WTC11 (cell line): ENCODE data around the gene LARGE1. TPM values are rescaled to one million over a fixed set of nuclear protein-coding genes. Genes with fewer than 3 reads are reported as not detected.

Experiments
- ATAC-seq: fragments of 200-7000 bp; cut with Tn5 transposase; 2 replicates; pipeline ENCODE4 v1.10.0; 2021; ENCODE audit warnings: mild to moderate bottlenecking, moderate library complexity
- CTCF ChIA-PET: fragments of 300-600 bp; sonication (Branson Sonifier 250); formaldehyde crosslinking; loops from one replicate; lab custom pipeline; 2021; ENCODE audit warnings: antibody characterized with exemption; lab: Charles Lee
- POLR2A ChIA-PET: fragments of 350-600 bp; sonication (Branson Sonifier 250); formaldehyde crosslinking; loops from one replicate; lab custom pipeline; 2021; ENCODE audit warnings: antibody characterized with exemption; lab: Charles Lee
- DNase-seq: peaks from one replicate; pipeline ENCODE4 v3.0.0; 2021; ENCODE audit warnings: low spot score
- H3K27ac Mint-ChIP-seq: 2 replicates; pipeline ENCODE4 v1.8.0; 2021; ENCODE audit warnings: mixed read lengths
- H3K27me3 Mint-ChIP-seq: 2 replicates; pipeline ENCODE4 v1.8.0; 2021; ENCODE audit warnings: low read depth, mild to moderate bottlenecking, moderate library complexity, mixed read lengths
- H3K36me3 Mint-ChIP-seq: 2 replicates; pipeline ENCODE4 v1.8.0; 2021; ENCODE audit warnings: mixed read lengths
- H3K4me1 Mint-ChIP-seq: 2 replicates; pipeline ENCODE4 v1.8.0; 2022; ENCODE audit warnings: mixed read lengths
- H3K4me3 Mint-ChIP-seq: 2 replicates; pipeline ENCODE4 v1.8.0; 2021; ENCODE audit warnings: mild to moderate bottlenecking, moderate library complexity, mixed read lengths
- H3K9me3 Mint-ChIP-seq: 2 replicates; pipeline ENCODE4 v1.8.0; 2021; ENCODE audit warnings: mixed read lengths
- ARID4B ChIP-seq: sonication (generic); formaldehyde crosslinking; IDR thresholded peaks from 2 replicates; pipeline ENCODE4 v1.8.0; 2023; ENCODE audit warnings: missing genetic modification reagents, mild to moderate bottlenecking, borderline replicate concordance
- CBFB ChIP-seq: sonication (generic); formaldehyde crosslinking; IDR thresholded peaks from 2 replicates; pipeline ENCODE4 v1.8.1; 2022; ENCODE audit warnings: mild to moderate bottlenecking, low read depth, missing genetic modification reagents
- FOXP1 ChIP-seq: sonication (generic); formaldehyde crosslinking; IDR thresholded peaks from 2 replicates; pipeline ENCODE4 v1.8.0; 2022; ENCODE audit warnings: missing genetic modification reagents, mild to moderate bottlenecking, moderate library complexity, borderline replicate concordance
- JAZF1 ChIP-seq: fragments of 250-450 bp; sonication (Bioruptor Pico); IDR thresholded peaks from 2 replicates; pipeline ENCODE4 v1.9.0; 2021; ENCODE audit warnings: moderate library complexity, mild to moderate bottlenecking, inconsistent platforms
- KAT7 ChIP-seq: sonication (generic); formaldehyde crosslinking; IDR thresholded peaks from 2 replicates; pipeline ENCODE4 v1.8.1; 2023; ENCODE audit warnings: missing genetic modification reagents, mild to moderate bottlenecking, borderline replicate concordance
- OVOL2 ChIP-seq: fragments of 250-450 bp; sonication (Bioruptor Pico); IDR thresholded peaks from 2 replicates; pipeline ENCODE4 v1.9.0; 2021; ENCODE audit warnings: mild to moderate bottlenecking, borderline replicate concordance
- PRRX2 ChIP-seq: fragments of 250-450 bp; sonication (Bioruptor Pico); IDR thresholded peaks from 2 replicates; pipeline ENCODE4 v1.8.0; 2021; ENCODE audit warnings: mild to moderate bottlenecking
- RELA ChIP-seq: sonication (generic); formaldehyde crosslinking; IDR thresholded peaks from 2 replicates; pipeline ENCODE4 v1.8.1; 2022; ENCODE audit warnings: missing genetic modification reagents, mild to moderate bottlenecking, borderline replicate concordance
- SMAD4 ChIP-seq: sonication (generic); formaldehyde crosslinking; IDR thresholded peaks from 2 replicates; pipeline ENCODE4 v1.8.0; 2022; ENCODE audit warnings: mild to moderate bottlenecking, missing genetic modification reagents
- USF2 ChIP-seq: sonication (generic); formaldehyde crosslinking; IDR thresholded peaks from 2 replicates; pipeline ENCODE4 v1.8.1; 2023; ENCODE audit warnings: mild to moderate bottlenecking, missing genetic modification reagents, moderate library complexity
- ZNF121 ChIP-seq: sonication (generic); formaldehyde crosslinking; IDR thresholded peaks from 2 replicates; pipeline ENCODE4 v1.8.0; 2023; ENCODE audit warnings: missing genetic modification reagents
- ZNF416 ChIP-seq: fragments of 250-450 bp; sonication (Bioruptor Pico); IDR thresholded peaks from 2 replicates; pipeline ENCODE4 v1.9.0; 2021; ENCODE audit warnings: mild to moderate bottlenecking, inconsistent platforms
- ZNF423 ChIP-seq: fragments of 250-450 bp; sonication (Bioruptor Pico); IDR thresholded peaks from 2 replicates; pipeline ENCODE4 v2.1.2; 2022; ENCODE audit warnings: mild to moderate bottlenecking, moderate library complexity
- ZNF532 ChIP-seq: fragments of 250-450 bp; sonication (Bioruptor Pico); IDR thresholded peaks from 2 replicates; pipeline ENCODE4 v1.9.0; 2021; ENCODE audit warnings: mild to moderate bottlenecking, borderline replicate concordance
- total RNA-seq: library from RNA; stranded (reverse); gene quantifications from 3 replicates; pipeline ENCODE4 v1.2.3, GENCODE V29; 2021
- TF ChIP-seq, protein P1 (sequence below): sonication (generic); formaldehyde crosslinking; IDR thresholded peaks from 2 replicates; pipeline ENCODE4 v1.8.1; 2022; ENCODE audit warnings: mild to moderate bottlenecking, missing genetic modification reagents, moderate library complexity, borderline replicate concordance
- TF ChIP-seq, protein P2 (sequence below): sonication (generic); formaldehyde crosslinking; IDR thresholded peaks from 2 replicates; pipeline ENCODE4 v1.8.0; 2022; ENCODE audit warnings: mild to moderate bottlenecking, missing genetic modification reagents
- TF ChIP-seq, protein P3 (sequence below): sonication (generic); formaldehyde crosslinking; conservative IDR thresholded peaks from 2 replicates; pipeline ENCODE4 v1.8.1; 2023; ENCODE audit warnings: mild to moderate bottlenecking, low read depth, missing genetic modification reagents, moderate library complexity

LARGE1 gene
- total RNA-seq, 1 experiment from 2014 or later, result 72.6 TPM

- Mint-ChIP-seq H3K4me3 (no peak overlapping the region), H3K4me1 (peaks cover 5% of the 10 kb centered on the region), H3K9me3 (peaks cover 19% of the 10 kb centered on the region), H3K27ac (no peak overlapping the region), H3K36me3 (peaks cover 15% of the 10 kb centered on the region), H3K27me3 (no peaks in the 10 kb centered on the region)
- DNase-seq (no peak), ATAC-seq (no peak)
- ChIA-PET POLR2A (no interaction called here), CTCF (no interaction called here)
- no peak for TF ChIP-seq USF2 (CRISPR knock-in tag)
Measured at GRCh38 chr22:33684087-33684486, 236.2 kb downstream of the LARGE1 start.

- TF ChIP-seq ZNF416 (0 out of 2 replicates have a peak, but pooled peaks have one; percentile 50), KAT7 (no peak)
- Mint-ChIP-seq H3K4me3 (no peak overlapping the region), H3K27me3 (no peaks in the 10 kb centered on the region), H3K9me3 (peaks cover 19% of the 10 kb centered on the region), H3K36me3 (peaks cover 15% of the 10 kb centered on the region), H3K27ac (no peak overlapping the region), H3K4me1 (peaks cover 14% of the 10 kb centered on the region)
- ChIA-PET POLR2A (no interaction called here), CTCF (no interaction called here)
- no peak for ATAC-seq
- DNase-seq, result no peak
Measured at GRCh38 chr22:33682927-33683326, 237.3 kb downstream of the LARGE1 start.

DNA sequence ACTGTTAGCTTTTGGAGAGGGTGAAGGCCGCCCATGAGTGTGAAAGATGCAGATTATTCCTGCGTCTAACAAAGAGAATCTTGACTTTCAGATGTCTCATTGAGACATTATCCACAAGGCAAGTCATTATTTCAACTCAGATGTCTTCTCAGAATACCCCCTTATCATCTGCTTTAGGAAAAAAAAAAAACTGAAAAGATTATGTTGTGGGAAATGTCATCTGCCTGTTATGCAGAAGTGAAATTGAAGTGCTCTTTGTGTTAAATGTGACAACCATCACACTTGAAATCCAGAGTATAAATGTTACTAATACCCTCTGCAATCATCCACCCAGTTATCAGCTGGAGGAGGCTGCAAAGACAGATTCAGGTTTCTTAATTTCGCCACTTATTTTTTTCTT, 239.6 kb downstream of the LARGE1 start:
- DNase-seq (no peak), ATAC-seq (no peak)
- Mint-ChIP-seq H3K4me3 (no peak overlapping the region), H3K36me3 (peaks cover 9% of the 10 kb centered on the region; the same call in 1 of the 2 replicates), H3K4me1 (peaks cover 34% of the 10 kb centered on the region), H3K27me3 (no peaks in the 10 kb centered on the region), H3K9me3 (peaks cover 16% of the 10 kb centered on the region), H3K27ac (no peak overlapping the region)
- CTCF ChIA-PET, result no interaction called here
- POLR2A ChIA-PET, result no interaction called here
- no peak for TF ChIP-seq SMAD4
- TF ChIP-seq ARID4B (CRISPR knock-in tag), result no peak
- no peak for TF ChIP-seq OVOL2 (CRISPR knock-in tag)
- no peak for TF ChIP-seq RELA (CRISPR knock-in tag)
- TF ChIP-seq, protein P1, sequence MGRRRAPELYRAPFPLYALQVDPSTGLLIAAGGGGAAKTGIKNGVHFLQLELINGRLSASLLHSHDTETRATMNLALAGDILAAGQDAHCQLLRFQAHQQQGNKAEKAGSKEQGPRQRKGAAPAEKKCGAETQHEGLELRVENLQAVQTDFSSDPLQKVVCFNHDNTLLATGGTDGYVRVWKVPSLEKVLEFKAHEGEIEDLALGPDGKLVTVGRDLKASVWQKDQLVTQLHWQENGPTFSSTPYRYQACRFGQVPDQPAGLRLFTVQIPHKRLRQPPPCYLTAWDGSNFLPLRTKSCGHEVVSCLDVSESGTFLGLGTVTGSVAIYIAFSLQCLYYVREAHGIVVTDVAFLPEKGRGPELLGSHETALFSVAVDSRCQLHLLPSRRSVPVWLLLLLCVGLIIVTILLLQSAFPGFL (CRISPR knock-in tag), result no peak
- TF ChIP-seq, protein P2, sequence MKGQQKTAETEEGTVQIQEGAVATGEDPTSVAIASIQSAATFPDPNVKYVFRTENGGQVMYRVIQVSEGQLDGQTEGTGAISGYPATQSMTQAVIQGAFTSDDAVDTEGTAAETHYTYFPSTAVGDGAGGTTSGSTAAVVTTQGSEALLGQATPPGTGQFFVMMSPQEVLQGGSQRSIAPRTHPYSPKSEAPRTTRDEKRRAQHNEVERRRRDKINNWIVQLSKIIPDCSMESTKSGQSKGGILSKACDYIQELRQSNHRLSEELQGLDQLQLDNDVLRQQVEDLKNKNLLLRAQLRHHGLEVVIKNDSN (CRISPR knock-in tag), result no peak
- TF ChIP-seq PRRX2, result no peak
- TF ChIP-seq ZNF532 (CRISPR knock-in tag), result no peak
- no peak for TF ChIP-seq ZNF423
- no peak for TF ChIP-seq JAZF1 (CRISPR knock-in tag)
- TF ChIP-seq, protein P3, sequence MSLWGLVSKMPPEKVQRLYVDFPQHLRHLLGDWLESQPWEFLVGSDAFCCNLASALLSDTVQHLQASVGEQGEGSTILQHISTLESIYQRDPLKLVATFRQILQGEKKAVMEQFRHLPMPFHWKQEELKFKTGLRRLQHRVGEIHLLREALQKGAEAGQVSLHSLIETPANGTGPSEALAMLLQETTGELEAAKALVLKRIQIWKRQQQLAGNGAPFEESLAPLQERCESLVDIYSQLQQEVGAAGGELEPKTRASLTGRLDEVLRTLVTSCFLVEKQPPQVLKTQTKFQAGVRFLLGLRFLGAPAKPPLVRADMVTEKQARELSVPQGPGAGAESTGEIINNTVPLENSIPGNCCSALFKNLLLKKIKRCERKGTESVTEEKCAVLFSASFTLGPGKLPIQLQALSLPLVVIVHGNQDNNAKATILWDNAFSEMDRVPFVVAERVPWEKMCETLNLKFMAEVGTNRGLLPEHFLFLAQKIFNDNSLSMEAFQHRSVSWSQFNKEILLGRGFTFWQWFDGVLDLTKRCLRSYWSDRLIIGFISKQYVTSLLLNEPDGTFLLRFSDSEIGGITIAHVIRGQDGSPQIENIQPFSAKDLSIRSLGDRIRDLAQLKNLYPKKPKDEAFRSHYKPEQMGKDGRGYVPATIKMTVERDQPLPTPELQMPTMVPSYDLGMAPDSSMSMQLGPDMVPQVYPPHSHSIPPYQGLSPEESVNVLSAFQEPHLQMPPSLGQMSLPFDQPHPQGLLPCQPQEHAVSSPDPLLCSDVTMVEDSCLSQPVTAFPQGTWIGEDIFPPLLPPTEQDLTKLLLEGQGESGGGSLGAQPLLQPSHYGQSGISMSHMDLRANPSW, result no peak
- TF ChIP-seq ZNF121 (CRISPR knock-in tag), result no peak
- no peak for TF ChIP-seq CBFB (CRISPR knock-in tag)
- no peak for TF ChIP-seq FOXP1
